Measurements from ENCODE around the gene UFD1. TPM values are rescaled to one million over a fixed set of nuclear protein-coding genes. Genes with fewer than 3 reads are reported as not detected.

Gene UFD1
- total and polyA plus RNA-seq, 9 of the 15 experiments (the other 6 are each of a cell fraction or from before 2014, with no cell fraction given): 238 to 645 (median 363) TPM

GRCh38 chr22:19479355-19480172, 571 bp upstream of the UFD1 start, which contains the start of gene CDC45 (continued):
- TF ChIP-seq ZNF699 (CRISPR knock-in tag; IDR thresholded peaks at IDR 0.05; ENCODE audit: insufficient replicate concordance): no peak
- peak; percentile 84; the same call in 1 of the 2 replicates for TF ChIP-seq NR2F6 (CRISPR knock-in tag; IDR thresholded peaks at IDR 0.05)
- peak in 1 of 2 experiments; percentile 86; a peak in 2 of 4 replicates for TF ChIP-seq FOXA3 (CRISPR knock-in tag; conservative IDR thresholded peaks at IDR 0.05 in 1 of 2, IDR thresholded peaks at IDR 0.05 in 1 of 2)
- no peak for TF ChIP-seq BCOR (IDR thresholded peaks at IDR 0.05)
- no peak for TF ChIP-seq HMGN3 (IDR thresholded peaks at IDR 0.05; ENCODE audit: borderline replicate concordance, extremely low read depth, insufficient read length, low read depth, low read length)
- no peak for TF ChIP-seq CBFB (CRISPR knock-in tag; IDR thresholded peaks at IDR 0.05)
- TF ChIP-seq SMAD2 (IDR thresholded peaks at IDR 0.05; ENCODE audit: low read depth, low read length): no peak
- peak; percentile 97 for TF ChIP-seq SMAD3 (CRISPR knock-in tag; conservative IDR thresholded peaks at IDR 0.05)
- peak; percentile 98; the same call in 1 of the 2 replicates for TF ChIP-seq PHF8 (IDR thresholded peaks at IDR 0.05; ENCODE audit: borderline replicate concordance, low read length)
- TF ChIP-seq, protein P1, sequence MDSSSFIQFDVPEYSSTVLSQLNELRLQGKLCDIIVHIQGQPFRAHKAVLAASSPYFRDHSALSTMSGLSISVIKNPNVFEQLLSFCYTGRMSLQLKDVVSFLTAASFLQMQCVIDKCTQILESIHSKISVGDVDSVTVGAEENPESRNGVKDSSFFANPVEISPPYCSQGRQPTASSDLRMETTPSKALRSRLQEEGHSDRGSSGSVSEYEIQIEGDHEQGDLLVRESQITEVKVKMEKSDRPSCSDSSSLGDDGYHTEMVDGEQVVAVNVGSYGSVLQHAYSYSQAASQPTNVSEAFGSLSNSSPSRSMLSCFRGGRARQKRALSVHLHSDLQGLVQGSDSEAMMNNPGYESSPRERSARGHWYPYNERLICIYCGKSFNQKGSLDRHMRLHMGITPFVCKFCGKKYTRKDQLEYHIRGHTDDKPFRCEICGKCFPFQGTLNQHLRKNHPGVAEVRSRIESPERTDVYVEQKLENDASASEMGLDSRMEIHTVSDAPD (CRISPR knock-in tag; IDR thresholded peaks at IDR 0.05): no peak
- TF ChIP-seq E4F1 (CRISPR knock-in tag; IDR thresholded peaks at IDR 0.05; ENCODE audit: borderline replicate concordance): no peak
- TF ChIP-seq ZBTB2 (IDR thresholded peaks at IDR 0.05): no peak
- TF ChIP-seq ZNF75A (CRISPR knock-in tag; IDR thresholded peaks at IDR 0.05): peak; percentile 86; the same call in 1 of the 2 replicates
- TF ChIP-seq NFE2L1 (tag; IDR thresholded peaks at IDR 0.05; ENCODE audit: borderline replicate concordance, low read depth): no peak; the same call in 1 of the 2 replicates
- TF ChIP-seq BACH1 (tag; IDR thresholded peaks at IDR 0.05): peak; percentile 99
- no peak for TF ChIP-seq NEUROD1 (IDR thresholded peaks at IDR 0.05; ENCODE audit: borderline replicate concordance, low read depth, low read length, partially characterized antibody)
- TF ChIP-seq MTA2 (IDR thresholded peaks at IDR 0.05; ENCODE audit: low read depth): no peak
- no peak for TF ChIP-seq NFE2 (IDR thresholded peaks at IDR 0.05; ENCODE audit: low read depth)
- TF ChIP-seq HDAC6 (IDR thresholded peaks at IDR 0.05; ENCODE audit: low read depth, low read length): no peak; the same call in 1 of the 2 replicates
- TF ChIP-seq RFX1 (IDR thresholded peaks at IDR 0.05): no peak
- no peak for TF ChIP-seq FOXM1 (IDR thresholded peaks at IDR 0.05; ENCODE audit: low read depth)
- no peak for TF ChIP-seq FOXM1 (CRISPR knock-in tag; IDR thresholded peaks at IDR 0.05; ENCODE audit: low read depth)
- TF ChIP-seq ZNF316 (IDR thresholded peaks at IDR 0.05): no peak
- no peak for TF ChIP-seq TRIM28 (IDR thresholded peaks at IDR 0.05)
- no peak for TF ChIP-seq TCF7 (IDR thresholded peaks at IDR 0.05; ENCODE audit: borderline replicate concordance)
